Adrenal gland (tissue), 5 donors: Measurements from ENCODE around the gene EDEM3.

Experiments
- CTCF ChIP-seq, 6 experiments: fragments of 450-650 bp in 4 of 6; fragments of 200-600 bp in 2 of 6; sonication (generic) in 1 of 6; IDR thresholded peaks; 1 replicate in 5 of 6; 2 replicates in 1 of 6; pipeline versions ENCODE4 v1.5.1 to v1.8.0; 2016 to 2021; ENCODE audit warnings: antibody characterized with exemption in 6 of 6, mild to moderate bottlenecking in 2 of 6, moderate library complexity in 1 of 6
- POLR2A ChIP-seq, 2 donors: fragments of 450-650 bp; IDR thresholded peaks; one replicate each; pipeline ENCODE4 v1.6.1; 2017; ENCODE audit warnings: antibody characterized with exemption in 2 of 2, mild to moderate bottlenecking in 2 of 2, moderate library complexity in 1 of 2
- donor health status: DM: no; HTN: no; CAD: no.

GRCh38 chr1:184648856-184649201, 105.8 kb downstream of the EDEM3 start:
- TF ChIP-seq CTCF (IDR thresholded peaks at IDR 0.05) (no peak), POLR2A (IDR thresholded peaks at IDR 0.05) (no peak)
